Heart left ventricle (tissue), 13 donors: ENCODE data around the gene CPT1A.

Source experiments
- CTCF ChIP-seq, 12 donors: fragments of 200-600 bp; sonication (generic) in 4 of 12; IDR thresholded peaks; one replicate each; pipeline versions ENCODE4 v1.5.0 to v1.8.0; 2018 to 2022; ENCODE audit warnings: antibody characterized with exemption in 12 of 12, mild to moderate bottlenecking in 5 of 12
- POLR2A ChIP-seq, 2 donors: fragments of 450-650 bp; IDR thresholded peaks; one replicate each; pipeline ENCODE4 v1.6.1; 2017; ENCODE audit warnings: antibody characterized with exemption in 2 of 2, mild to moderate bottlenecking in 2 of 2, moderate library complexity in 2 of 2
- donor health status: ischemic (EF 13 %, LVEDD 7.1; RV severe dilation, severe dysfunction).
- donor health status: DM: no; HTN: yes; CAD: no.
- donor health status: DM: no; HTN: no; CAD: no.
- donor health status: ischemic (EF 25% LVEDD 6.9; RV normal size, moderate dysfunction).
- donor health status: ischemic (EF 25% LVEDD 5.7; RV mildly dilated, moderate dysfunction).
- donor health status: ischemic (EF 35%, LVEDD 5.7; RV mildly dilated, moderate dysfunction).
- donor health status: nonischemic (EF 11% LVEDD 7.7; RV severe dilation, severe dysfunction).
- donor health status: DM: yes; HTN: yes; CAD: no.
- donor health status: PGD.
- donor health status: ischemic (EF 29% LVEDD 5.4; RV normal size, mild dysfunction).
- donor health status: nonischemic (EF 23%, LVEDD 6.1; RV moderate dilation, normal function).

GRCh38 chr11:68878022-68878421 lies 36.3 kb upstream of the CPT1A start:
- no peak for TF ChIP-seq POLR2A (IDR thresholded peaks at IDR 0.05)
- TF ChIP-seq CTCF (IDR thresholded peaks at IDR 0.05), result no peak
